Ishikawa (cell line): Measurements from ENCODE around the gene ZNF544.

Source experiments
- CREB1 ChIP-seq: IDR thresholded peaks from 2 replicates; pipeline ENCODE4 v1.6.1; 2012; ENCODE audit warnings: low read depth
- EGR1 ChIP-seq: IDR thresholded peaks from 2 replicates; pipeline ENCODE4 v1.6.1; 2012
- FOXM1 ChIP-seq: IDR thresholded peaks from 2 replicates; pipeline ENCODE4 v1.6.1; 2012; ENCODE audit warnings: low read depth, borderline replicate concordance
- TAF1 ChIP-seq: IDR thresholded peaks from 2 replicates; pipeline ENCODE4 v1.6.1; 2012; ENCODE audit warnings: low read depth, mild to moderate bottlenecking
- TCF12 ChIP-seq: IDR thresholded peaks from 2 replicates; pipeline ENCODE4 v1.6.1; 2012; ENCODE audit warnings: low read depth
- ZBTB7A ChIP-seq: IDR thresholded peaks from 2 replicates; pipeline ENCODE4 v1.6.1; 2012; ENCODE audit warnings: low read depth

DNA sequence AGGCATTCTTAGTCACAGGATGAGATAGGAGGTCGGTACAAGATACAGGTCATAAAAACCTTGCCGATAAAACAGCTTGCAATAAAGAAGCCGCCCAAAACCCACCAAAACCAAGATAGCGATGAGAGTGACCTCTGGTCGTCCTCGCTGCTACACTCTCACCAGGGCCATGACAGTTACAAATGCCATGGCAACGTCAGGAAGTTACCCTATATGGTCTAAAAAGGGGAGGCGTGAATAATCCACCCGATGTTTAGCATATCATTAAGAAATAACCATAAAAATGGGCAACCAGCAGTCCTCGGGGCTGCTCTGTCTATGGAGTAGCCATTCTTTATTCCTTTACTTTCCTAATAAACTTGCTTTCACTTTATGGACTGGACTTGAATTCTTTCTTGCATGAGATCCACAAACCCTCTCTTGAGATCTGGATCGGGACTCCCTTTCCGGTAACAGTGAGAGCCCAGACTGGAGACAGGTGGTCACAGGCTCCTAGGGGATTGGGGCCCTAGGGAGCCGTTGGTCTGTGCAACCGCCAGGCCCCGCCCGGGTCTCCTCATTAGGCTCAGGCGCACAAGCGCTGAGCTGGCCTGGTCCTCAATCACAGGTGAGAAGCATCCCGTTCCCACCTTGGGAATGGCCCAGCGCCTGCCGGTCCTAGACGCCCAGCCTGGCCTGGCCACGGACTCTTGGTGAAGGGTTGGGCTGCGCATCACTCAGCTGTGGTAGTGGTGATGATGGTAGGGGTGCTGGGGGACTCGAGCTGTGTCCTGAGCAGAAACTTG, 10.9 kb upstream of the ZNF544 start:
- TF ChIP-seq FOXM1 (no peak), CREB1 (no peak), EGR1 (no peak), TCF12 (no peak), ZBTB7A (no peak), TAF1 (no peak)
